Measurements from ENCODE around the gene WDR74.
"Not testable (repeated sequence)": the region's sequence is repeated elsewhere in the genome, so short reads cannot be mapped to it uniquely, and the experiment has no call there.

- TF ChIP-seq CTCF (IDR thresholded peaks at IDR 0.05); EZH2 (IDR thresholded peaks at IDR 0.05; ENCODE audit: borderline replicate concordance, insufficient read depth, low read depth, low read length, poor library complexity, severe bottlenecking): not testable (repeated sequence)
Measured at GRCh38 chr11:62861564-62862192, 22.3 kb upstream of the WDR74 start.
